K562 (cell line): ENCODE measurements around the gene PPP3CB. TPM values are rescaled to one million over a fixed set of nuclear protein-coding genes. Genes with fewer than 3 reads are reported as not detected.

Experiments
- BCLAF1 ChIP-seq, 2 experiments: fragments of 450-650 bp in 1 of 2; IDR thresholded peaks; 2 replicates each; pipeline ENCODE4 v1.6.1; 2011 to 2017; ENCODE audit warnings: low read depth in 2 of 2, antibody characterized with exemption in 1 of 2, borderline replicate concordance in 1 of 2, low read length in 1 of 2, mild to moderate bottlenecking in 1 of 2, mixed read lengths in 1 of 2; ENCODE audit not compliant: control insufficient read depth in 1 of 2
- C11orf30 ChIP-seq: fragments of 450-650 bp; IDR thresholded peaks from 2 replicates; pipeline ENCODE4 v1.6.1; 2016; ENCODE audit warnings: low read depth, mild to moderate bottlenecking
- ELF4 ChIP-seq: fragments of 450-650 bp; formaldehyde crosslinking; IDR thresholded peaks from 2 replicates; pipeline ENCODE4 v1.4.0; 2022; ENCODE audit warnings: missing genetic modification characterization
- HEY1 ChIP-seq: fragments of 250-450 bp; sonication (Bioruptor Pico); IDR thresholded peaks from 2 replicates; pipeline ENCODE4 v1.5.0; 2020; ENCODE audit warnings: mild to moderate bottlenecking, moderate library complexity, borderline replicate concordance
- IRF9 ChIP-seq: fragments of 450-650 bp; IDR thresholded peaks from 2 replicates; pipeline ENCODE4 v1.6.1; 2016; ENCODE audit warnings: missing biosample characterization, missing genetic modification characterization
- KLF16 ChIP-seq: IDR thresholded peaks from 2 replicates; pipeline ENCODE4 v1.6.1; 2016; ENCODE audit warnings: antibody characterized with exemption
- MEF2D ChIP-seq: conservative IDR thresholded peaks from 2 replicates; pipeline ENCODE4 v1.6.1; 2016; ENCODE audit warnings: low read depth, missing genetic modification characterization, missing compliant biosample characterization
- MNT ChIP-seq, 2 experiments: fragments of 450-650 bp; conservative IDR thresholded peaks; 2 replicates each; pipeline ENCODE4 v1.6.1; 2017; ENCODE audit warnings: mild to moderate bottlenecking in 2 of 2, moderate library complexity in 2 of 2
- NFIC ChIP-seq: fragments of 450-650 bp; IDR thresholded peaks from 2 replicates; pipeline ENCODE4 v1.6.1; 2017; ENCODE audit warnings: mild to moderate bottlenecking, inconsistent platforms
- NFXL1 ChIP-seq: fragments of 450-650 bp; formaldehyde crosslinking; IDR thresholded peaks from 2 replicates; pipeline ENCODE4 v1.4.0; 2021; ENCODE audit warnings: mild to moderate bottlenecking
- POLR2AphosphoS5 ChIP-seq: IDR thresholded peaks from 2 replicates; pipeline ENCODE4 v1.6.1; 2011; ENCODE audit warnings: mild to moderate bottlenecking, low read depth, low read length, moderate library complexity; ENCODE audit not compliant: control insufficient read depth, insufficient read depth
- POLR2G ChIP-seq: fragments of 200-400 bp; formaldehyde crosslinking; IDR thresholded peaks from 2 replicates; pipeline ENCODE4 v1.6.1; 2017; ENCODE audit warnings: low read depth, mild to moderate bottlenecking, antibody characterized with exemption, low read length, moderate library complexity
- RHOXF2B ChIP-seq: fragments of 250-450 bp; sonication (Bioruptor Pico); conservative IDR thresholded peaks from 2 replicates; pipeline ENCODE4 v1.5.1; 2021
- SMARCA4 ChIP-seq: fragments of 450-650 bp; IDR thresholded peaks from 2 replicates; pipeline ENCODE4 v1.6.1; 2016
- SMARCB1 ChIP-seq: IDR thresholded peaks from 2 replicates; pipeline ENCODE4 v1.6.1; 2011; ENCODE audit warnings: improper control_type of control experiment, low read depth; ENCODE audit not compliant: insufficient read length
- SMARCC2 ChIP-seq: fragments of 450-650 bp; IDR thresholded peaks from 2 replicates; pipeline ENCODE4 v1.6.1; 2017; ENCODE audit warnings: antibody characterized with exemption, moderate library complexity, mild to moderate bottlenecking, low read depth
- SOX6 ChIP-seq: fragments of 450-650 bp; IDR thresholded peaks from 2 replicates; pipeline ENCODE4 v1.6.1; 2014; ENCODE audit warnings: mild to moderate bottlenecking
- TAF1 ChIP-seq: IDR thresholded peaks from 2 replicates; pipeline ENCODE4 v1.6.1; 2011; ENCODE audit warnings: mild to moderate bottlenecking, low read length, moderate library complexity; ENCODE audit not compliant: insufficient read depth, control insufficient read depth, severe bottlenecking; ENCODE audit errors: extremely low read depth
- TAL1 ChIP-seq: fragments of 450-650 bp; IDR thresholded peaks from 2 replicates; pipeline ENCODE4 v1.6.1; 2016; ENCODE audit warnings: mild to moderate bottlenecking
- TARDBP ChIP-seq: fragments of 450-650 bp; IDR thresholded peaks from 2 replicates; pipeline ENCODE4 v1.6.1; 2016
- ZNF274 ChIP-seq: IDR thresholded peaks from 2 replicates; pipeline ENCODE4 v1.6.1; 2011; ENCODE audit warnings: low read depth, mild to moderate bottlenecking, low read length, moderate library complexity, borderline replicate concordance
- ZNF436 ChIP-seq: fragments of 250-450, 450-650 bp; sonication (Bioruptor Pico); formaldehyde crosslinking; IDR thresholded peaks from 2 replicates; pipeline ENCODE4 v1.7.0; 2020; ENCODE audit warnings: mild to moderate bottlenecking
- ZNF644 ChIP-seq: fragments of 200-800 bp; sonication (Bioruptor generic); IDR thresholded peaks from 2 replicates; pipeline ENCODE4 v1.6.1; 2016; ENCODE audit warnings: low read depth, missing genetic modification characterization, missing compliant biosample characterization
- ZSCAN29 ChIP-seq: fragments of 450-650 bp; IDR thresholded peaks from 2 replicates; pipeline ENCODE4 v1.6.1; 2017
- ZSCAN32 ChIP-seq: fragments of 450-650 bp; formaldehyde crosslinking; IDR thresholded peaks from 2 replicates; pipeline ENCODE4 v1.4.0; 2020; ENCODE audit warnings: mild to moderate bottlenecking, moderate library complexity
- polyA plus RNA-seq, 8 experiments: library from polyadenylated mRNA; depleted of rRNA in 4 of 8; stranded (reverse) in 5 of 8; unstranded in 3 of 8; fragments of >200 nt; fragmentation: Nextera tagmentation in 2 of 8; fragmentation: Illumina TruSeq in 1 of 8; extraction: Ambion mirVana in 2 of 8; extraction: Trizol in 1 of 8; gene quantifications; 2 replicates each; pipeline versions ENCODE4 v1.2.1 to v1.2.3, GENCODE V29; 2011 to 2014; ENCODE audit warnings: inconsistent platforms in 1 of 8, missing spikeins in 1 of 8
- total RNA-seq, 7 experiments: library from RNA; depleted of rRNA in 6 of 7; stranded (reverse); fragments of >200 nt in 6 of 7; fragmentation: Illumina TruSeq in 2 of 7; extraction: Trizol in 2 of 7; gene quantifications; 2 replicates each; pipeline versions ENCODE4 v1.2.1 to v1.2.3, GENCODE V29; 2011 to 2021; ENCODE audit warnings: low replicate concordance in 1 of 7

The PPP3CB gene
- total and polyA plus RNA-seq, 9 of the 15 experiments (the other 6 are each of a cell fraction or from before 2014, with no cell fraction given) = 9.6 to 27.6 (median 17.8) TPM

- TF ChIP-seq BCLAF1 (IDR thresholded peaks at IDR 0.05; ENCODE audit: borderline replicate concordance in 1 of 2, control insufficient read depth in 1 of 2, low read depth in 2 of 2, low read length in 1 of 2) (0 out of 4 replicates have a peak, but pooled peaks of 1 of the 2 experiments have one; percentile 44), NFXL1 (no peak), KLF16 (peak; percentile 99), ELF4 (CRISPR knock-in tag) (peak; percentile 83), SMARCC2 (peak; percentile 99), HEY1 (peak; percentile 62; the same call in 1 of the 2 replicates), C11orf30 (peak; percentile 82), TAL1 (peak; percentile 100), TAF1 (peak; percentile 32), POLR2AphosphoS5 (peak; percentile 100), RHOXF2B (CRISPR knock-in tag) (0 out of 2 replicates have a peak, but pooled peaks have one; percentile 44), POLR2G (no peak), ZNF644 (tag) (peak; percentile 97), MNT (conservative IDR thresholded peaks at IDR 0.05) (peak; percentile 53 to 81), ZSCAN29 (peak; percentile 50; the same call in 1 of the 2 replicates), ZSCAN32 (CRISPR knock-in tag) (no peak), SMARCA4 (peak; percentile 100), NFIC (peak; percentile 99), MEF2D (tag) (peak; percentile 70; the same call in 1 of the 2 replicates), SOX6 (peak; percentile 99), IRF9 (tag) (peak; percentile 38; the same call in 1 of the 2 replicates), ZNF436 (no peak), TARDBP (peak; percentile 94; the same call in 1 of the 2 replicates), ZNF274 (peak; percentile 88), SMARCB1 (peak; percentile 23)
Measured at GRCh38 chr10:73456187-73456890, 39.5 kb downstream of the PPP3CB start (continued).
